Measurements from ENCODE around the gene CYP11A1.

The CYP11A1 gene

DNA sequence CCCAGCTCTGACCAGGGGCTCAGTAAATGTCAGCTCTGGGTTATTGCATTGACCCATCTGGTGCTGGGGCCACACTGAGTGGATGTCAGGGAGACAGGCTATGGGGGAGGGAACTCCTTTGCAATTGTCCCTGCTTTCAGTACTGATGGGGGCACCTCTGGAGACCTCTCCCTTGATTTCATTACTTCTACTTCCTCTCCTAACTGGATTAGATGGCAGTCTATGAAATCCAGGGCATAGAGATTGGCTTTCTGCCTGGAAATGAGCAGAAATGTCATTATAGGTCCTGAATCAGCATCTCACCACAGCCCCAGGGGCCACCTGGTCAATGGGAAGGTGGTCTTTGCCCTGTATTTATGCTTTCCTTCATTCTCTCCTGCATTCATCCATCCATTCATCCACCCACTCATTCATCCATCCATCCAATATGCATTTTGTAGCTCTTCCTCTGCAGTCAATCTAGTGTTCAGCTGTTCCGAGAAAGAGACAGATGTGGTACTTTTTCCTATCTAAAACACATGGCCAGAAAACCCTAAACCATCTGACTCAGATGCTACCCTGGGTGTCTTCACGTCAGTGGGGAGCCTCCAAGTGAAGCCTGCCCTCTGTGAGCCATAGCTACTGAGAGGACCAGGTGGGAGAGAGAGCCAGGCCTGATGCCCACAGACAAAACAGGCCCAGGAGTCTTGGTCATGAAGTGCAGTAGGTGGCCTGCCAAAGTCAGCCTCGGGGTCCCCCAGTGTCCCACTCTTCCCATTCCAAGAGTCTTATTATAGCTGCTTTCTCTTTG is 74.2 kb downstream of the CYP11A1 start:
- no peak for DNase-seq

DNA sequence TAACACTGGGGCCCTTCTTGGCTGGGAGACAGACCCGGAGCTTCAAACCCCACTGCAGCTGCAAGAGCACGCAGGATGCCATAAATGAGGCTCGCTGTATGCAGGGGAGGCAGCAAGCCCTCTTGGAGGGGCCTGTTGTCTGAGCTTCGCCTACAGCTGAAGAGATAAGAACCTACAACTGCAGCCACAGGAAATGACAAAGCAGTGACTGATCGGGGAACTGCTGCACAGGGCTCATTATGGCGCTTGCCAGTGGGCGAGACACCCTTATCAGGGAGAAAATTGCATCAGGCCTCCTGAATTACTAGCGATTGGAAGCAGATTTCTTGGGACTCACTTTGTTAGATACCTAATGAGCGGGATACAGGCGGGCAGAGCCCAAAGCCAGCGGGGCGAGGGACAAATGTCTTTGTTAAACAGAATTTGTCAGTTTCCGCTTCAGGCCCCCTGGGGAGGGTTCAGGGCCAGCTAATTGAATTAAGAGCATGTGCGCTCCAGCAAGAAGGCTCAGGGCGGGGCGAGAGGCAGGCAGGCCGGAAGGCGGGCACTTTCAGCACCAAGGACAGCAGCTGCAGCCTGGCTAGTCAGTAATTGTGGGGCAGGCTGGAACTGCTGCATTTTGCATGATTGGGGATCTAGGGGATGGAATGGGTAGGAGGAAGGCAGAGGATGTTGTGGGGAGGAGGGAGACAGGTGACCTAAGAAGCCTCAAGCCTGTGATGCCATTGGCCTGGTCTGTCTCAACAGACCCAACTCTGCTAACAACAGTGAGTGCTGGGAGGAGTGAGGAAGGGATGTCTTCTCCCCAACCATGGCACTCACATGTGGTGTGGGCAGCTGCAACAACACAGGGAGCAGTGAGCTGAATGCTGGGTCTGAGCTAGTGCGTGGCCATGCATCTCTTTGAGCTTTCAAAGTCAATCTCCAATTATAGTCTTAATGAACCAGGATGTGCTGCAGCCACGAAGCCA is 76.1 kb downstream of the CYP11A1 start:
- no peak for DNase-seq

DNA sequence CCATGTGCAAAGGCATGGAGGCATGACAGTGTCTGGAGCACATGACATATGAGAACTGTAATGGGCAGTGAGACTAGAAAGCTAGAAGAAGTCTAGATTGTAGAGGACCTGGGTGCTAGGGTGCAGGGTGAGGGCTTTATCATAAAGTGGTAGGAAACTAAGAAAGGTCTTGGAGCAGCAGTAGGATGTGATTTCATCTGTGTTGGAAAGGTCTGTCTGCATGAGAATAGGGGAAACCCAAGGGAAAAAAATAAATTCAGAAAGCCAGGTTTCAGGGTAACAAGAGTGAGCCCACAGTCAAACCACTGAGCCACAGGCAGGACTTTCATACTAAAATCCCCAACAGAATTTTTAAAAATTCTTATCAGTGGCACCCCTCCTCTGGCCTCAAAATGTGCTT is 76.8 kb downstream of the CYP11A1 start:
- no peak for DNase-seq

DNA sequence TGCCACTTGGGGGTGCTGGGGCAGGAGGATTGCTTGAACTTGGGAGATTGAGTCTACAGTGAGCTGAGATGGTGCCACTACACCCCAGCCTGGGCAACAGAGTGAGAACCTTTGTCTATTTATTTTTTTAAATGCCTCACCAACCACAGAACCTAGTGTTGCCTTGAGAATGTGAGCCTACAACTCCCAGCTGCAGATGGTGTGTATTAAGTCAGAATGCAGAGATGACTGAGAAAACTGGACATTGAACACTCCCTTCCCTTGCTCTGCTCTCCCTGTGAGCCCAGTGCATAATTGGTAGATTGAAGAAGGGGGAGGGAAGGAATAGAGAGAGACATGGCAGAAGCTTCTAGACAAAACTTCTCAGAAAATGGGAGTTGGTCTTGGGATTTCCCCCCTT is 77.8 kb downstream of the CYP11A1 start:
- no peak for DNase-seq
